ENCODE measurements around the gene ZCCHC3. TPM values are rescaled to one million over a fixed set of nuclear protein-coding genes. Genes with fewer than 3 reads are reported as not detected.

ZCCHC3 gene
- total RNA-seq, 4 donors from 2014 or later: 7.3 to 10.8 (median 9.2) TPM

- intact Hi-C loops (cut with DNase I; ENCODE audit: low total_unique reads): no loop called here
- H3K4me3 ChIP-seq (ENCODE audit: low read depth, poor library complexity, severe bottlenecking): no peak overlapping the region
- no peak for TF ChIP-seq POLR2A (IDR thresholded peaks at IDR 0.05)
- DNase-seq (ENCODE audit: low spot score in 2 of 2): no peak
- 90 to 93% methylated on average over 2 of the region's 2 CpGs for WGBS, 2 donors
These were observed 19.1 kb downstream of the ZCCHC3 start for GRCh38 chr20:316316-317068.

GRCh38 chr20:324177-325044, 27.0 kb downstream of the ZCCHC3 start:
- intact Hi-C loops (cut with DNase I; ENCODE audit: low total_unique reads): no loop called here
- H3K4me3 ChIP-seq (ENCODE audit: low read depth, poor library complexity, severe bottlenecking): peak overlapping the region; percentile 39
- WGBS, 2 donors: 0 to 1% methylated on average over 52 to 53 of the region's 69 CpGs
- no peak for TF ChIP-seq CTCF (IDR thresholded peaks at IDR 0.05)
- peak; percentile 86 to 98 for DNase-seq (ENCODE audit: low spot score in 2 of 2)

- peak within 1 kb of the TSS; percentile 39 for H3K4me3 ChIP-seq (ENCODE audit: low read depth, poor library complexity, severe bottlenecking)
- WGBS, 2 donors: 1% methylated on average over 40 to 62 of the region's 106 CpGs
- TF ChIP-seq CTCF (IDR thresholded peaks at IDR 0.05): no peak
- no peak for TF ChIP-seq POLR2A (IDR thresholded peaks at IDR 0.05)
- intact Hi-C loops (cut with DNase I; ENCODE audit: low total_unique reads): no loop called here
- peak; percentile 95 to 99 for DNase-seq (ENCODE audit: low spot score in 2 of 2)
These were observed 27.9 kb downstream of the ZCCHC3 start, which contains the start of gene SOX12 for GRCh38 chr20:325045-325888. TSS of gene SOX12 (plus strand) at chr20:325552. CDS start at chr20:325925, 373 bp downstream.

- intact Hi-C loops (cut with DNase I; ENCODE audit: low total_unique reads): no loop called here
- TF ChIP-seq POLR2A (IDR thresholded peaks at IDR 0.05): no peak
- peak; percentile 57 to 91 for DNase-seq (ENCODE audit: low spot score in 2 of 2)
- 1% methylated on average over 30 to 44 of the region's 103 CpGs for WGBS, 2 donors
- H3K4me3 ChIP-seq (ENCODE audit: low read depth, poor library complexity, severe bottlenecking): peak overlapping the region; percentile 37
These were observed 28.7 kb downstream of the ZCCHC3 start for GRCh38 chr20:325889-326644.

DNA sequence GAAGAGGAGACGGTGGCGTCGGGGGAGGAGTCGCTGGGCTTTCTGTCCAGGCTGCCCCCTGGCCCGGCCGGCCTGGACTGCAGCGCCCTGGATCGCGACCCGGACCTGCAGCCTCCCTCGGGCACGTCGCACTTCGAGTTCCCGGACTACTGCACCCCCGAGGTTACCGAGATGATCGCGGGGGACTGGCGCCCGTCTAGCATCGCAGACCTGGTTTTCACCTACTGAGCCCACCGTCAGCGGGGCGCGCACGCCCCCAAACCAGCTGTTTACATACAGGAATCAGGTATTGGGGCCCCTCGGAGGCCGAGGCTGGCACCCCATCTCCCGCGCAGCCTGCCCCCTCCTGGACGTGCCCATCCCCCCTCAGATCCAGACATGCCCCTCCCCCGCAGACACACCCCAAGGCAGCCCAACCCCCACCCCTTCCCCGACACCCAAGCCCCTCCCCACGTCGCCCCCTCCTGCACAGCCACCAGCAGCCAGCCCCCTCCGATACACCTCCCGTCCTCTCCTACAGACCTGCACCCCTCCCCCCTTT, 29.3 kb downstream of the ZCCHC3 start:
- intact Hi-C loops (cut with DNase I; ENCODE audit: low total_unique reads): no loop called here
- DNase-seq (ENCODE audit: low spot score in 2 of 2): peak; percentile 24 to 90
- peak overlapping the region; percentile 37 for H3K4me3 ChIP-seq (ENCODE audit: low read depth, poor library complexity, severe bottlenecking)
- no peak for TF ChIP-seq CTCF (IDR thresholded peaks at IDR 0.05)
- no peak for TF ChIP-seq POLR2A (IDR thresholded peaks at IDR 0.05)
- WGBS, 2 donors: 0 to 1% methylated on average over 4 to 25 of the region's 38 CpGs
